ENCODE measurements around the gene RIPK3. TPM values are rescaled to one million over a fixed set of nuclear protein-coding genes. Genes with fewer than 3 reads are reported as not detected.
"Not testable (repeated sequence)": the region's sequence is repeated elsewhere in the genome, so short reads cannot be mapped to it uniquely, and the experiment has no call there.

The RIPK3 gene
- 1.3 and 2.6 TPM in 2 replicates for total RNA-seq

- DNase-seq (ENCODE audit: extremely low read depth, low read depth, low spot score), result no peak
Observed at GRCh38 chr14:24339284-24340151, at the start of gene RIPK3. Gene RIPK3 (minus strand): TSS chr14:24339991. CDS start chr14:24339826, 165 bp downstream.

- peak; percentile 12 for DNase-seq (ENCODE audit: extremely low read depth, low read depth, low spot score)
Observed at GRCh38 chr14:24389226-24389848, 49.5 kb upstream of the RIPK3 start.

- DNase-seq (ENCODE audit: extremely low read depth, low read depth, low spot score), result no peak
Observed at GRCh38 chr14:24388474-24389179, 48.8 kb upstream of the RIPK3 start.

GRCh38 chr14:24387579-24387978, 47.8 kb upstream of the RIPK3 start:
- DNase-seq (ENCODE audit: extremely low read depth, low read depth, low spot score), result not testable (repeated sequence)

- no peak for DNase-seq (ENCODE audit: extremely low read depth, low read depth, low spot score)
Observed at GRCh38 chr14:24387009-24387345, 47.2 kb upstream of the RIPK3 start.

- no peak for DNase-seq (ENCODE audit: extremely low read depth, low read depth, low spot score)
Observed at GRCh38 chr14:24385524-24385923, 45.7 kb upstream of the RIPK3 start.

- no peak for DNase-seq (ENCODE audit: extremely low read depth, low read depth, low spot score)
Observed at GRCh38 chr14:24384169-24384568, 44.4 kb upstream of the RIPK3 start.

- no peak for DNase-seq (ENCODE audit: extremely low read depth, low read depth, low spot score)
Observed at GRCh38 chr14:24382064-24382371, 42.2 kb upstream of the RIPK3 start.

GRCh38 chr14:24381363-24382063, 41.7 kb upstream of the RIPK3 start:
- DNase-seq (ENCODE audit: extremely low read depth, low read depth, low spot score), result no peak

GRCh38 chr14:24379907-24380730, 40.3 kb upstream of the RIPK3 start:
- DNase-seq (ENCODE audit: extremely low read depth, low read depth, low spot score), result no peak

GRCh38 chr14:24378981-24379906, 39.5 kb upstream of the RIPK3 start:
- no peak for DNase-seq (ENCODE audit: extremely low read depth, low read depth, low spot score)

GRCh38 chr14:24378327-24378726, 38.5 kb upstream of the RIPK3 start:
- DNase-seq (ENCODE audit: extremely low read depth, low read depth, low spot score), result no peak

GRCh38 chr14:24377657-24378056, 37.9 kb upstream of the RIPK3 start:
- no peak for DNase-seq (ENCODE audit: extremely low read depth, low read depth, low spot score)

GRCh38 chr14:24377126-24377525, 37.3 kb upstream of the RIPK3 start:
- no peak for DNase-seq (ENCODE audit: extremely low read depth, low read depth, low spot score)

- DNase-seq (ENCODE audit: extremely low read depth, low read depth, low spot score), result no peak
Observed at GRCh38 chr14:24376448-24377070, 36.8 kb upstream of the RIPK3 start.

- DNase-seq (ENCODE audit: extremely low read depth, low read depth, low spot score), result no peak
Observed at GRCh38 chr14:24372701-24373416, 33.1 kb upstream of the RIPK3 start.

- DNase-seq (ENCODE audit: extremely low read depth, low read depth, low spot score), result not testable (repeated sequence)
Observed at GRCh38 chr14:24371605-24372004, 31.8 kb upstream of the RIPK3 start.

- DNase-seq (ENCODE audit: extremely low read depth, low read depth, low spot score), result no peak
Observed at GRCh38 chr14:24370748-24371147, 31.0 kb upstream of the RIPK3 start.

Data from glomerular endothelial cell (primary cell).